Neural cell (in vitro differentiated cells): ENCODE results near the gene GRID2IP. TPM values are rescaled to one million over a fixed set of nuclear protein-coding genes. Genes with fewer than 3 reads are reported as not detected.

Experiments used
- H2AFZ ChIP-seq: fragments of 200-600, 300-800 bp; sonication (generic), shearing (Covaris generic); 2 replicates; pipeline ENCODE4 v1.6.0; 2014; ENCODE audit warnings: low read depth, mild to moderate bottlenecking, antibody characterized with exemption, low read length, moderate library complexity
- H3F3A ChIP-seq: fragments of 200-600 bp; shearing (Covaris generic); 2 replicates; pipeline ENCODE4 v1.6.1; 2016; ENCODE audit warnings: mild to moderate bottlenecking, moderate library complexity, mixed read lengths, antibody characterized with exemption, low read length; ENCODE audit not compliant: insufficient read depth, poor library complexity, severe bottlenecking
- H3K27ac ChIP-seq: fragments of 200-600, 300-800 bp; sonication (generic), shearing (Covaris generic); 2 replicates; pipeline ENCODE4 v1.5.1; 2014; ENCODE audit warnings: mild to moderate bottlenecking, low read length, moderate library complexity
- H3K27me3 ChIP-seq: fragments of 300-800, 200-600 bp; sonication (generic), shearing (Covaris generic); 2 replicates; pipeline ENCODE4 v1.6.0; 2014; ENCODE audit warnings: mild to moderate bottlenecking, low read depth, low read length, moderate library complexity; ENCODE audit not compliant: insufficient read depth
- H3K36me3 ChIP-seq: fragments of 300-800, 200-600 bp; sonication (generic), shearing (Covaris generic); 2 replicates; pipeline ENCODE4 v1.5.1; 2014; ENCODE audit warnings: mild to moderate bottlenecking, antibody characterized with exemption, low read length, moderate library complexity; ENCODE audit not compliant: insufficient read depth
- H3K4me2 ChIP-seq: fragments of 300-800, 200-600 bp; sonication (generic), shearing (Covaris generic); 2 replicates; pipeline ENCODE4 v1.6.0; 2014; ENCODE audit warnings: mild to moderate bottlenecking, low read length
- H3K4me3 ChIP-seq: fragments of 300-800, 200-600 bp; sonication (generic), shearing (Covaris generic); 2 replicates; pipeline ENCODE4 v1.5.1; 2014; ENCODE audit warnings: mild to moderate bottlenecking, low read length, moderate library complexity
- H3K79me2 ChIP-seq: fragments of 200-600 bp; shearing (Covaris generic); replicated peaks from 2 replicates; pipeline ENCODE4 v1.6.0; 2014; ENCODE audit warnings: mild to moderate bottlenecking, low read length, moderate library complexity; ENCODE audit not compliant: insufficient read depth
- H3K9ac ChIP-seq: fragments of 300-800, 200-600 bp; sonication (generic), shearing (Covaris generic); 2 replicates; pipeline ENCODE4 v1.6.1; 2016; ENCODE audit warnings: mild to moderate bottlenecking, low read length, mixed read lengths
- H3K9me2 ChIP-seq: fragments of 200-600 bp; shearing (Covaris generic); 2 replicates; pipeline ENCODE4 v1.6.1; 2016; ENCODE audit warnings: mild to moderate bottlenecking, low read length, mixed read lengths; ENCODE audit not compliant: insufficient read depth
- H3K9me3 ChIP-seq: fragments of 200-600, 300-800 bp; sonication (generic), shearing (Covaris generic); 2 replicates; pipeline ENCODE4 v1.6.1; 2016; ENCODE audit warnings: mild to moderate bottlenecking, mixed run types, low read length, moderate library complexity, mixed read lengths
- H4K20me1 ChIP-seq: fragments of 200-600 bp; shearing (Covaris generic); 2 replicates; pipeline ENCODE4 v1.6.1; 2016; ENCODE audit warnings: mild to moderate bottlenecking, mixed run types; ENCODE audit not compliant: insufficient read depth
- EP300 ChIP-seq: fragments of 450-650 bp; conservative IDR thresholded peaks from 2 replicates; pipeline ENCODE4 v1.6.1; 2014; ENCODE audit warnings: antibody characterized with exemption, mild to moderate bottlenecking, moderate library complexity; ENCODE audit not compliant: poor library complexity, severe bottlenecking
- EZH2 ChIP-seq: fragments of 200-600, 300-800 bp; shearing (Covaris generic), sonication (generic); IDR thresholded peaks from 2 replicates; pipeline ENCODE4 v1.6.1; 2014; ENCODE audit warnings: antibody characterized with exemption, low read length, borderline replicate concordance, mild to moderate bottlenecking; ENCODE audit not compliant: insufficient read depth, poor library complexity, severe bottlenecking
- MXI1 ChIP-seq: fragments of 450-650 bp; conservative IDR thresholded peaks from 2 replicates; pipeline ENCODE4 v1.6.1; 2014; ENCODE audit warnings: antibody characterized with exemption, mild to moderate bottlenecking; ENCODE audit not compliant: poor library complexity, severe bottlenecking
- POLR2AphosphoS5 ChIP-seq: IDR thresholded peaks from 2 replicates; pipeline ENCODE4 v1.6.1; 2012
- RAD21 ChIP-seq: fragments of 450-650 bp; conservative IDR thresholded peaks from 2 replicates; pipeline ENCODE4 v1.6.1; 2014; ENCODE audit warnings: antibody characterized with exemption, mild to moderate bottlenecking, moderate library complexity
- SMC3 ChIP-seq: fragments of 450-650 bp; conservative IDR thresholded peaks from 2 replicates; pipeline ENCODE4 v1.6.1; 2014; ENCODE audit warnings: antibody characterized with exemption, mild to moderate bottlenecking, moderate library complexity; ENCODE audit not compliant: poor library complexity
- TAF1 ChIP-seq: IDR thresholded peaks from 2 replicates; pipeline ENCODE4 v1.6.1; 2012; ENCODE audit warnings: low read depth
- polyA plus RNA-seq: library from polyadenylated mRNA; depleted of rRNA; stranded (reverse); fragments of >200 nt; gene quantifications from 2 replicates; pipeline ENCODE4 v1.2.3, GENCODE V29; 2014
- TF ChIP-seq, protein P1 (sequence below): fragments of 450-650 bp; IDR thresholded peaks from 2 replicates; pipeline ENCODE4 v1.5.1; 2014; ENCODE audit warnings: antibody characterized with exemption, mild to moderate bottlenecking, moderate library complexity; ENCODE audit not compliant: poor library complexity, severe bottlenecking
- TF ChIP-seq, protein P2 (sequence below): IDR thresholded peaks from 2 replicates; pipeline ENCODE4 v1.6.1; 2012; ENCODE audit warnings: borderline replicate concordance

Gene GRID2IP
- polyA plus RNA-seq, 1 donor from 2014 or later: 0.32 TPM

DNA sequence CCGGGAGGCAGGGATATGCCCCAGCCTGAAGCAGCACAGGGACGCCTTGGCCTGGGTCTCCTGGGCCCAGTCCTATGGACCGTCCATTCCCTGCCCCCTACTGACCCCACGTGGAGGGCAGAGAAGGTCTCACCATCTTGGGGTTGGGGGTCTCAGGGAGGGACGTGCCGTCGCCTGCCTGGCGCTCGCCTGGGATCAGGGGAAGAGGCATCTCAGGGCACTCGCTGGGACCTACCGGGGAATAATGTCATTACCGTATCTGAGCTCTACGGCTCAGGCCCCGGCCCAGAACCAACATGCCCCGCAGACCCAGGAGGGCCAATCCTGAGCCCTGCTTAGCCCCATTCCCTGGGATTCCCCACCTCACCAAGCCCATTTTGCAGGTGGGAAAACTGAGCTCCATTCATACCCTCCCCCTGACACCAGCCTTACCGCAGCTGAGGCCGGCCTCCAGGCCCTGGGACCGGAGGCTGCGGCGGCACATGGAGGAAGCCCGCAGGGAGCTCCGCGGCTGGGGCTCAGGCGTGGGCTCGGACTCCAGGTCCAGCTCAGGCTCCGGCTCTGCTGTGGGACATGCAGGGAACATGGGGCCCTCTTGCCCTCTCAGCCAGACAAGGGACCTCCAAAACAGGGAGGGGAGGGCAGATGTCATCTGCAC is 40.7 kb downstream of the GRID2IP start:
- no peaks in the 10 kb centered on the region for H3F3A ChIP-seq

DNA sequence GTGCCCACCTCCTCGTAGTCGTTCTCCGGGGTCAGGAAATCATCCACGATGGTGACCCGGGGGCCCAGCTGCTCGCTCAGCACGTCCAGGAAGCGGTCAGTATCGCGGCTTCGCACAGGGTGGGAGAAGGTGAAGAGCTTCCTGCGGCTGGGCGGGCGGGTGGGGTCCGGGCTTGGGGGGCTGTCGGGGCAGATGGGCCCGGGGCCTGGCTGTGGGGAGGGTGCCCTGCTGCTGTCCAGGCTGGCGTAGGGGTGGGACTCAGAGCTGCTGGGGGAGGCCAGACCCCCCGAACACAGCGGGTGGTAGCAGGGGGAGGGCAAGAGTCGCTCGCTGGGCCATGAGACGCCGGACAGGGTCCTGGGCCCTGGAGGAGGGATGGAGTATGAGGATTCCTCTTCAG is 42.3 kb downstream of the GRID2IP start:
- no peak overlapping the region for H3K4me3 ChIP-seq
- no peaks in the 10 kb centered on the region for H3K36me3 ChIP-seq
- no peaks in the 10 kb centered on the region for H4K20me1 ChIP-seq
- no peak overlapping the region for H3K27ac ChIP-seq
- no peaks in the 10 kb centered on the region for H3K79me2 ChIP-seq
- peaks cover 12% of the 10 kb centered on the region for H3K27me3 ChIP-seq
- no peaks in the 10 kb centered on the region for H3K9me2 ChIP-seq
- TF ChIP-seq, protein P1, sequence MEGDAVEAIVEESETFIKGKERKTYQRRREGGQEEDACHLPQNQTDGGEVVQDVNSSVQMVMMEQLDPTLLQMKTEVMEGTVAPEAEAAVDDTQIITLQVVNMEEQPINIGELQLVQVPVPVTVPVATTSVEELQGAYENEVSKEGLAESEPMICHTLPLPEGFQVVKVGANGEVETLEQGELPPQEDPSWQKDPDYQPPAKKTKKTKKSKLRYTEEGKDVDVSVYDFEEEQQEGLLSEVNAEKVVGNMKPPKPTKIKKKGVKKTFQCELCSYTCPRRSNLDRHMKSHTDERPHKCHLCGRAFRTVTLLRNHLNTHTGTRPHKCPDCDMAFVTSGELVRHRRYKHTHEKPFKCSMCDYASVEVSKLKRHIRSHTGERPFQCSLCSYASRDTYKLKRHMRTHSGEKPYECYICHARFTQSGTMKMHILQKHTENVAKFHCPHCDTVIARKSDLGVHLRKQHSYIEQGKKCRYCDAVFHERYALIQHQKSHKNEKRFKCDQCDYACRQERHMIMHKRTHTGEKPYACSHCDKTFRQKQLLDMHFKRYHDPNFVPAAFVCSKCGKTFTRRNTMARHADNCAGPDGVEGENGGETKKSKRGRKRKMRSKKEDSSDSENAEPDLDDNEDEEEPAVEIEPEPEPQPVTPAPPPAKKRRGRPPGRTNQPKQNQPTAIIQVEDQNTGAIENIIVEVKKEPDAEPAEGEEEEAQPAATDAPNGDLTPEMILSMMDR: no peak
- TF ChIP-seq TAF1 (no peak), SMC3 (no peak), EP300 (no peak), POLR2AphosphoS5 (no peak), MXI1 (no peak), EZH2 (no peak), RAD21 (no peak)
- TF ChIP-seq, protein P2, sequence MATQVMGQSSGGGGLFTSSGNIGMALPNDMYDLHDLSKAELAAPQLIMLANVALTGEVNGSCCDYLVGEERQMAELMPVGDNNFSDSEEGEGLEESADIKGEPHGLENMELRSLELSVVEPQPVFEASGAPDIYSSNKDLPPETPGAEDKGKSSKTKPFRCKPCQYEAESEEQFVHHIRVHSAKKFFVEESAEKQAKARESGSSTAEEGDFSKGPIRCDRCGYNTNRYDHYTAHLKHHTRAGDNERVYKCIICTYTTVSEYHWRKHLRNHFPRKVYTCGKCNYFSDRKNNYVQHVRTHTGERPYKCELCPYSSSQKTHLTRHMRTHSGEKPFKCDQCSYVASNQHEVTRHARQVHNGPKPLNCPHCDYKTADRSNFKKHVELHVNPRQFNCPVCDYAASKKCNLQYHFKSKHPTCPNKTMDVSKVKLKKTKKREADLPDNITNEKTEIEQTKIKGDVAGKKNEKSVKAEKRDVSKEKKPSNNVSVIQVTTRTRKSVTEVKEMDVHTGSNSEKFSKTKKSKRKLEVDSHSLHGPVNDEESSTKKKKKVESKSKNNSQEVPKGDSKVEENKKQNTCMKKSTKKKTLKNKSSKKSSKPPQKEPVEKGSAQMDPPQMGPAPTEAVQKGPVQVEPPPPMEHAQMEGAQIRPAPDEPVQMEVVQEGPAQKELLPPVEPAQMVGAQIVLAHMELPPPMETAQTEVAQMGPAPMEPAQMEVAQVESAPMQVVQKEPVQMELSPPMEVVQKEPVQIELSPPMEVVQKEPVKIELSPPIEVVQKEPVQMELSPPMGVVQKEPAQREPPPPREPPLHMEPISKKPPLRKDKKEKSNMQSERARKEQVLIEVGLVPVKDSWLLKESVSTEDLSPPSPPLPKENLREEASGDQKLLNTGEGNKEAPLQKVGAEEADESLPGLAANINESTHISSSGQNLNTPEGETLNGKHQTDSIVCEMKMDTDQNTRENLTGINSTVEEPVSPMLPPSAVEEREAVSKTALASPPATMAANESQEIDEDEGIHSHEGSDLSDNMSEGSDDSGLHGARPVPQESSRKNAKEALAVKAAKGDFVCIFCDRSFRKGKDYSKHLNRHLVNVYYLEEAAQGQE: no peak
- H3K9me3 ChIP-seq: no peaks in the 10 kb centered on the region
- H2AFZ ChIP-seq: no peak overlapping the region
- no peaks in the 10 kb centered on the region for H3F3A ChIP-seq
- H3K9ac ChIP-seq: no peak overlapping the region
- H3K4me2 ChIP-seq: no peak overlapping the region

More for the DNA sequence above, 40.7 kb downstream of the GRID2IP start:
- no peaks in the 10 kb centered on the region for H3K9me3 ChIP-seq
- H3K9me2 ChIP-seq: no peaks in the 10 kb centered on the region
- H3K4me3 ChIP-seq: no peak overlapping the region
- H3K27ac ChIP-seq: no peak overlapping the region
- H3K36me3 ChIP-seq: no peaks in the 10 kb centered on the region
- no peak for TF ChIP-seq POLR2AphosphoS5
- no peak overlapping the region for H2AFZ ChIP-seq
- H3K4me2 ChIP-seq: no peak overlapping the region
- H3K9ac ChIP-seq: no peak overlapping the region
- no peaks in the 10 kb centered on the region for H3K79me2 ChIP-seq
- no peaks in the 10 kb centered on the region for H4K20me1 ChIP-seq
- no peaks in the 10 kb centered on the region for H3K27me3 ChIP-seq

DNA sequence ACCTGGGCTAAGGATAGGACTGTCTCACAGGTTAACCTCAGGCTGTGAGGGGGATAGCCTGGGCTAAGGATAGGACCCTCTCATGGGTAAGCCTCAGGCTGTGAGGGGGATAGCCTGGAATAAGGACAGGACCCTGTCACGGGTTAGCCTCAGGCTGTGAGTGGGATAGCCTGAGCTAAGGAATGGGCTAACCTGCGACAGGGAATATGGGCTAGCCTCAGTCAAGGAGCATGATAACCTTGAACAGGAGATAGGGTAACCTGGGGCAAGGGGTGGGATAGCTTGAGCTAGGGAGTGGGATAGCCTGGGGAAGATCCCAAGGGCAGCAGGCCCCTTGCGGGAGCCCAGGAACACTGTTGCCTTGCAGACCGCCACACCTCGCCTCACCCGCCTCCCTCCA is 42.7 kb downstream of the GRID2IP start:
- Histone ChIP-seq H3K9me2 (no peaks in the 10 kb centered on the region), H3K79me2 (no peaks in the 10 kb centered on the region), H3K9ac (no peak overlapping the region), H4K20me1 (no peaks in the 10 kb centered on the region), H3K4me2 (no peak overlapping the region), H3K36me3 (no peaks in the 10 kb centered on the region), H3K4me3 (no peak overlapping the region), H3K9me3 (no peaks in the 10 kb centered on the region), H2AFZ (no peak overlapping the region), H3F3A (no peaks in the 10 kb centered on the region), H3K27ac (no peak overlapping the region), H3K27me3 (peaks cover 16% of the 10 kb centered on the region)
- TF ChIP-seq EP300 (no peak), EZH2 (no peak), SMC3 (no peak), RAD21 (no peak), TAF1 (no peak), MXI1 (no peak), POLR2AphosphoS5 (no peak)
- TF ChIP-seq, protein P1: no peak
- TF ChIP-seq, protein P2: no peak
